ENCODE measurements around the gene ID3.

Gene ID3

GRCh38 chr1:23566304-23566703, 7.0 kb upstream of the ID3 start:
- Histone ChIP-seq H3K9ac (no peak overlapping the region), H3K36me3 (no peaks in the 10 kb centered on the region), H3K9me3 (no peaks in the 10 kb centered on the region), H3K27me3 (no peaks in the 10 kb centered on the region), H3K4me2 (peak overlapping the region; percentile 97), H3K27ac (no peak overlapping the region), H4K20me1 (no peaks in the 10 kb centered on the region), H3K4me1 (peaks cover 82% of the 10 kb centered on the region), H3K4me3 (no peak overlapping the region)
- TF ChIP-seq Cebpa-rat (IDR thresholded peaks at IDR 0.05), result no peak

DNA sequence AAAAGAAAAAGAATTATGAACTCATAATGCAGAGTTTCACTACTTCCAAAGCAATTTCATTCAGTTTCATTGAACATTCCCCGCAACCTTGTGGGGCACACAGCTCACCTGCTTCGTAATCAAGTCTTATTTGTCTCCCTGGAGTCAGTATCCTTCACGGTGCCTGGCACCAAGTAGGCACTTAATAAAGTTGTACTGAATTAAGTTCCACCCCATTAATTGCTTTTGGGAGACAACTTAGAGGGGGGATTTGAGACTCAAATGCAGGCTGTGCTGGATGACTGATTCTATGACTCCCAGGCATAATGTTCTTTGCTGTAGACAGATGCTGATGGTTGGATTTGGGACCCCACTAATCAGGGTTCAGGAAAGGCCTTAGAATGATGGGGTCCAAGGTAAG, 6.5 kb upstream of the ID3 start:
- Histone ChIP-seq H4K20me1 (no peaks in the 10 kb centered on the region), H3K36me3 (no peaks in the 10 kb centered on the region), H3K4me2 (peak overlapping the region; percentile 97), H3K27me3 (no peaks in the 10 kb centered on the region), H3K9ac (no peak overlapping the region), H3K9me3 (no peaks in the 10 kb centered on the region), H3K4me1 (peaks cover 87% of the 10 kb centered on the region), H3K27ac (no peak overlapping the region), H3K4me3 (no peak overlapping the region)
- TF ChIP-seq Cebpa-rat (IDR thresholded peaks at IDR 0.05), result no peak

- Histone ChIP-seq H3K27ac (no peak overlapping the region), H3K4me1 (peaks cover 97% of the 10 kb centered on the region), H3K27me3 (no peaks in the 10 kb centered on the region), H3K4me3 (no peak overlapping the region), H3K4me2 (no peak overlapping the region), H3K9ac (no peak overlapping the region), H3K36me3 (no peaks in the 10 kb centered on the region), H3K9me3 (no peaks in the 10 kb centered on the region), H4K20me1 (no peaks in the 10 kb centered on the region)
- TF ChIP-seq Cebpa-rat (IDR thresholded peaks at IDR 0.05), result no peak
Measured at GRCh38 chr1:23564529-23565122, 5.3 kb upstream of the ID3 start.

GRCh38 chr1:23563755-23564374, 4.6 kb upstream of the ID3 start:
- H3K4me1 ChIP-seq, result peaks cover 90% of the 10 kb centered on the region
- H3K9me3 ChIP-seq, result no peaks in the 10 kb centered on the region
- 0 out of 2 replicates have a peak overlapping the region, but pooled peaks have one; percentile 19 for H3K27ac ChIP-seq
- H3K4me3 ChIP-seq, result no peak overlapping the region
- peaks cover 2% of the 10 kb centered on the region; the same call in 1 of the 2 replicates for H3K36me3 ChIP-seq
- H3K9ac ChIP-seq, result no peak overlapping the region
- no peaks in the 10 kb centered on the region for H3K27me3 ChIP-seq
- peak overlapping the region; percentile 96; the same call in 1 of the 2 replicates for H3K4me2 ChIP-seq
- TF ChIP-seq Cebpa-rat (IDR thresholded peaks at IDR 0.05), result no peak
- H4K20me1 ChIP-seq, result peaks cover 4% of the 10 kb centered on the region

DNA sequence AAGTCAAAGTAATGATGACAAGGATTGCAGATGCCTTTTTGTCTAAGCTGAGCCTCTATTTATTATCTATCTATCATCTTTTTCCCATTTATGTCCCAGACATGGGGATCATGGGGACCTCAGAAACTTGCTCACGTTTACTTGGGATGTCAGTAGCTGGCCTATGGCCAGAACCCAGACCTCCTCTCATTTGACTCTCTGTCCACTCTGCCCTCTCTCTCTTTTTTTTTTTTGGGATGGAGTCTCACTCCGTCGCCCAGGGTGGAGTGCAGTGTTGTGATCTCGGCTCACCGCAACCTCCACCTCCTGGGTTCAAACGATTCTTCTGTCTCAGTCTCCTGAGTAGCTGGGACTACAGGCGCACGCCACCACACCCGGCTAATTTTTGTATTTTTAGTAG, 3.7 kb upstream of the ID3 start:
- Histone ChIP-seq H3K27ac (0 out of 2 replicates have a peak overlapping the region, but pooled peaks have one; percentile 19), H3K4me1 (peaks cover 83% of the 10 kb centered on the region), H3K27me3 (no peaks in the 10 kb centered on the region), H3K9ac (0 out of 2 replicates have a peak overlapping the region, but pooled peaks have one; percentile 20), H3K9me3 (no peaks in the 10 kb centered on the region), H4K20me1 (peaks cover 13% of the 10 kb centered on the region), H3K4me3 (no peak overlapping the region), H3K4me2 (peak overlapping the region; percentile 96), H3K36me3 (peaks cover 10% of the 10 kb centered on the region)
- no peak for TF ChIP-seq Cebpa-rat (IDR thresholded peaks at IDR 0.05)

- Histone ChIP-seq H3K36me3 (peaks cover 17% of the 10 kb centered on the region), H3K9me3 (no peaks in the 10 kb centered on the region), H3K27ac (peak overlapping the region; percentile 49), H4K20me1 (peaks cover 20% of the 10 kb centered on the region), H3K4me3 (peak overlapping the region; percentile 1; the same call in 1 of the 2 replicates), H3K4me2 (peak overlapping the region; percentile 96), H3K9ac (peak overlapping the region; percentile 39), H3K27me3 (no peaks in the 10 kb centered on the region), H3K4me1 (peaks cover 77% of the 10 kb centered on the region)
- no peak for TF ChIP-seq Cebpa-rat (IDR thresholded peaks at IDR 0.05)
Measured at GRCh38 chr1:23562137-23562876, 3.0 kb upstream of the ID3 start.

DNA sequence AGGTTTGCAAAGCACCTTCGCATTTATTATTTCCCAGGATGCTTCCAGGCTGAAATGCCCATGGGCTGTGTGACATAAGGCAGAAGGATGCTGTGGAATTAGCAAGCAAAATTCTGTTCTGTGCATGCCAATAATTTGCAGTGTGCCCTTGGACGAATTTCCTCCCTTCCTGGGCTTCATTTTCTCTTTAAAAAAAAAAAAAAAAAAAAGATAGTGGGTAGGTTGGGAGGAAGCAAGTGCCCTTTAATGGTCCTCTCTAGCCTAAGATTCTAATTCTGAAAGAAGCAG, 2.5 kb upstream of the ID3 start:
- peak overlapping the region; percentile 96 for H3K4me2 ChIP-seq
- H3K9me3 ChIP-seq, result no peaks in the 10 kb centered on the region
- peaks cover 25% of the 10 kb centered on the region for H4K20me1 ChIP-seq
- peaks cover 77% of the 10 kb centered on the region for H3K4me1 ChIP-seq
- TF ChIP-seq Cebpa-rat (IDR thresholded peaks at IDR 0.05), result no peak
- H3K27ac ChIP-seq, result peak overlapping the region; percentile 49
- H3K36me3 ChIP-seq, result peaks cover 23% of the 10 kb centered on the region
- no peak overlapping the region for H3K4me3 ChIP-seq
- H3K9ac ChIP-seq, result peak overlapping the region; percentile 39
- no peaks in the 10 kb centered on the region for H3K27me3 ChIP-seq

DNA sequence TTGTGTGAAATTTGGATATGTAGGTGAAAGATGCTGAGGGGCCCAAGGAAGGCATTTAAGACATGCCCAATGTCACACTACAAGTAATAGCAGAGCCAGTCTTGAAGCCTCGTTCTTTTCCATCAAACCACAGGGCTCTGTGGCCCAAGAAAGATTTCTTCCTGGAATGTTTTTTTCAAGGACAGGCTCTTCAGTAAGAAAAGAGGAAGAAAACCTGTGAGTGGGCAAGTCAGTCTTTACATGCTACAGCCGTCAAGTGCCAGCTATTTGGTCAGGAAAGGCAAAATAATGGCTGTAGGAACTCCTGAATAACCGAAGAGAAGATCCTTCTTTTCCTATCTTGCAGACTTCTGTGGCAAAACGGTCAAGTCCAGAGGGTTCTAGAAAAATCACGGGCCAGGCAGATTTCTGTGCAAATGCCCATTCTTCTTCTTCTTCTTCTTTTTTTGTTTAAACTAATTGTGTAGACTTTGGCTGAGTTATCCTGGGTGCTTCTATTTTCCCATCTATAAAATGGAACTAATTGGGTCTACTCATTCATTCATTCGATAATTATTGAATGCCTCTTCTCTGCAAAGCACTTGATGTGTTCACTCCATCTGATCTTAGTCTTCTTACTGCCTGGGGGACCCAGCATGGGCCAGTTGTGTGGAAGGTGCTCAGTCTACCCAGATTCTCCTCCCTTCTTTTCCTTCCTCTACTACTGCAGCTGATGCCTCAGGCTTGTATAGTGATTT, 1.9 kb upstream of the ID3 start:
- TF ChIP-seq Cebpa-rat (IDR thresholded peaks at IDR 0.05), result no peak
- no peak overlapping the region for H3K4me3 ChIP-seq
- peak overlapping the region; percentile 96 for H3K4me2 ChIP-seq
- H3K9ac ChIP-seq, result peak overlapping the region; percentile 97
- peak overlapping the region; percentile 87 for H3K27ac ChIP-seq
- H3K4me1 ChIP-seq, result peaks cover 77% of the 10 kb centered on the region
- H3K9me3 ChIP-seq, result no peaks in the 10 kb centered on the region
- H4K20me1 ChIP-seq, result peaks cover 29% of the 10 kb centered on the region
- peaks cover 26% of the 10 kb centered on the region for H3K36me3 ChIP-seq
- no peaks in the 10 kb centered on the region for H3K27me3 ChIP-seq

DNA sequence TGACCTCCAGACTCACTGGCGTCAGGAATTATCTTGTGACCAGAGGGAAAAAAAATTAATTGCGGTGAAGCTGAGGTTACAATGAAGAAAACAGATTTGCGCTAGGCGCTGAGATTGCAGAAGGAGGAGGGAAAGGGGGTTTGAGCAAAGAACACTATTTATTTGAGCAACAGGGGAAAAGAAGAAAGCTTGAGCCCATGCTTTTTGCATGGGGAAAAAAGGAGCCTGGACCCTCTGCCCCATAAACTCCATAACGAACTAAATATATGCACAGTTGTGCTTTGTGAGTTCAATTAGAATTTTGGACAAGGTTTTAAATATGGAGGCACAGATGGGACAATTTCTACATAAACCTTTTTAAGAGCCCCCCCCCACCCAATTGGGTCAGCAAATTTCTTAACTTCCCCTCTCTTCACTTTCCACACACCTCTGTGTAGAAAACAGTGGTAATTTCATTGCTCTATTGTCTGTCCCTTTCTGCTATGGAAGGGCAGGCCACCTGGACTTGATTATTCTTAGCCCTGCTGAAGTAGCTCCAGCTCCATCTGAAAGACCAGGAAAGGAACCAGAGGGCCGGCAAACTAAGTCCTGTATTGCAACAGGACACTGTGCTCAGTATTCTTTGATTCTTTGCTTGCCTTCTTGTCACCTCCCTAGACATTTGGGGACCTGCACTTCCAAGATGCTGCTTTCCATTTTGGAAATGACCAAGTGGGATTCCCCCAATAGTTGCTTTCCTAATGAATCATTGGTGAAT, 862 bp upstream of the ID3 start:
- Histone ChIP-seq H3K4me3 (peak overlapping the region; percentile 95), H4K20me1 (peaks cover 29% of the 10 kb centered on the region), H3K27me3 (no peaks in the 10 kb centered on the region), H3K4me1 (peaks cover 77% of the 10 kb centered on the region), H3K36me3 (peaks cover 26% of the 10 kb centered on the region), H3K9ac (peak overlapping the region; percentile 97), H3K4me2 (peak overlapping the region; percentile 96), H3K9me3 (no peaks in the 10 kb centered on the region), H3K27ac (peak overlapping the region; percentile 87)
- TF ChIP-seq Cebpa-rat (IDR thresholded peaks at IDR 0.05), result no peak
